ENCODE results near the gene TMEM238L.
A peak's percentile ranks its signal among the peaks of the same experiment; 100 is the strongest.
"Not testable (repeated sequence)": the region's sequence is repeated elsewhere in the genome, so short reads cannot be mapped to it uniquely, and the experiment has no call there.

The TMEM238L gene, protein sequence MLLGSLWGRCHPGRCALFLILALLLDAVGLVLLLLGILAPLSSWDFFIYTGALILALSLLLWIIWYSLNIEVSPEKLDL

DNA sequence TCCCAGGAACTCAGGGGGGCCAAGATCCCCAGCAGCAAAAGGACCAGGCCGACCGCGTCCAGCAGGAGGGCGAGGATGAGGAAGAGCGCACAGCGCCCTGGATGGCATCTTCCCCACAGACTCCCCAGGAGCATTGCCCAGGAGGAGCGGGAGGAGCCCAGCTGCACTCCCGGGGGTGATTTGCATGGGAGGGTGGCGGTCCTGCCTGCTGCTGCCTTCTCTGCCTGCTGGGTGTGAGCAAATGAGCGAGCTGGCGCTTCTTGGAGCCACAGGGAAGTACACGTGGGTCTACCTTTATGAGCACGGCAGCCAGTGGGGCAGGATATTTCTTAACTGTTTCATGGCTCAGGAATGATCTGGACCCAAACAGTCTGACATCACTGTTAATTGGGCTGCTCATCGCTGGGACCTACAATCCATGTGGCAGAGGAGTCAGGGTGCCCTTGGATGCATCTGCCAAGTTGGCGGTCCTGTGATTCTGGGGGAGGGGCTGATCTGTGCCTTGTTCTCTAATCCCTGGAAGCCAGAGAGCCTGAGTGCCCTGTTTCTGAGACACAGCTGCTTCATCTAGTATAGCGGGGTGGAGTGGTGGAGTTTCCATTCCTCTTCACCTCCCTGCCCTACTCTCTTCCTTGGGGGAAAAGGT, at the start of gene TMEM238L:
TMEM238L (minus strand) TSS at position 270 of the 646 bp plus-strand sequence; CDS start at position 134, 136 bp downstream.
- no peak for DNase-seq (ENCODE audit: low read depth)

DNA sequence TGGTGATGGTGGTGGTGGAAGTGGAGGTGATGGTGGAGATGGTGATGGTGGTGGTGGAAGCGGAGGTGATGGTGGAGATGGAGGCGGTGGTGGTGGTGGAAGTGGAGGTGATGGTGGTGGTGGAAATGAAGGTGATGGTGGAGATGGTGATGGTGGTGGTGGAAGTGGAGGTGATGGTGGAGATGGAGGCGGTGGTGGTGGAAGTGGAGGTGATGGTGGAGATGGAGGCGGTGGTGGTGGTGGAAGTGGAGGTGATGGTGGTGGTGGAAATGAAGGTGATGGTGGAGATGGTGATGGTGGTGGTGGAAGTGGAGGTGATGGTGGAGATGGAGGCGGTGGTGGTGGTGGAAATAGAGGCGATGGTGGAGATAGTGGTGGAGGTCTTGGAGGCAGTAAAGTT, 42.7 kb upstream of the TMEM238L start:
- not testable (repeated sequence) for DNase-seq (ENCODE audit: low read depth)

DNA sequence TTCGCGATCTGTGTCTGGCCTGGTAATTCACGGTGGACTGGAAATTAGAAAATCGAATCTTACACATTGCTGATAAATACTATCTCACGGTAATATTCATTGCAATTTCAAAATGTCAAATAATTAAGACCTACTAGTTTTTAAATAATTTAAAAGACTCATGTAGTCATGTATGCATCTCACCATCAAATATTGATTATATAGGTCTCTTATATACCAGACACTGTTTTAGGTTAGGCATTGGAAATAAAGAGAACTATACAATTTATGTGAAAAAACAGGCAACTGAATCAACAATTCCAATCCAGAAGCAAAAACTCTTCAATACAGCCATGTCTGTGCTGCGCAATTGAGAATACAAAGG, 41.5 kb upstream of the TMEM238L start:
- no peak for DNase-seq (ENCODE audit: low read depth)

DNA sequence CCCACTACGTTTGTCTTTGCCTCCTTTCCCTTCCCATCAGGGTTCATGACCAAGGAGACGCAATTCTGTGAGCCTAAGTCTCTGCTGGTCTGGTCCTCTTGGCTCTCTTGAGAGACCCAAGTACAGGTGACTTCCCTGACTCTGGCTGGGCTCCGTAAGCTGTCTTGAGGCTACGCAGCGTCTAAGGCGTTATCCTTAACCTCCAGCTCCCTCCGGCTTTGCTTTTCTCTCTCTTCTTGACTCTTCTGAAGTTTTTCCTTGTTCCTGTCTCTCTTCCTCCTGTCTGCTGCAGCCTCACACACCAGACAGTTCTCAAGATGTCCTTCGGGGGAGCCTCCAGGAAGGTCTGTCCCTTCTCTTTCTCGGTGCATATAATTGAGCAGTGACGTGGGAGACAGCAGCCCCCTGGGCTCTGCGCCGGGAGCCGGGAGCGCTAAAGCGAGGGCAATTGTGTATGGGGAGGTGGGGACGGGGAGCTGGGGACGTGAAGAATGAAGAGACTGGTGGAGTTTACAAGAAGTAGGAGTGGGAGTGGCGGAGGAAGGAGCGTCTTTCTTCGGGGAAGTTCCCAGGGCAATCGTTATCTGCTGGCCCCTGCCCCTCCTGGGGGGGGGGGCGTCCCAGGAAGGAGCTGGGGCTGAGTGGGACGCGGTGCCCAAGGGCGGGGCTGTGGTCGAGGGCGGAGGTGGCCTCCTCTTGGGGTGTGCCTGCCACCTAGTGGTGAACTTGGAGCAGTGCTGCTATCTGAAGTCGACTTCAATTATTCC, 40.9 kb upstream of the TMEM238L start:
- peak; percentile 60 for DNase-seq (ENCODE audit: low read depth)

DNA sequence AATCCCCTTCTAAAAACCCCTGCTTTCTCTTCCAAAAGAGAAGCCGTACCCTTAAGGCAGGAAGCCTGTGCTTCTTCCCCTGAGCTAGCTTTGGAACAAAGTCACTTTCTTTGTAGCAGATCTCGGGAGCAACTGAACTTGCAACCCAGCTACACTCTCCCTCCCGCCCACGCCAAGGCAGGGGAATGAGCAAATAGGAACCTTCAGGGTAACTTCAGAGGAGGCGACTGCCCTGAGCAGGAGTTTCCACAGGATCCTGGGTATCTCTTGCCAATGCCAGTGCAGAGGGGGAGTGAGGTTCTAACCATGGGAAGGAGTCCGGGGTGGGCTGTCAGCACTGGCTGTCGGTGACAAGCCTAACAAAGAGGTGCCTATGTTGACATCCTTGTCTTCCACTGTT, 39.9 kb upstream of the TMEM238L start:
- no peak for DNase-seq (ENCODE audit: low read depth)

DNA sequence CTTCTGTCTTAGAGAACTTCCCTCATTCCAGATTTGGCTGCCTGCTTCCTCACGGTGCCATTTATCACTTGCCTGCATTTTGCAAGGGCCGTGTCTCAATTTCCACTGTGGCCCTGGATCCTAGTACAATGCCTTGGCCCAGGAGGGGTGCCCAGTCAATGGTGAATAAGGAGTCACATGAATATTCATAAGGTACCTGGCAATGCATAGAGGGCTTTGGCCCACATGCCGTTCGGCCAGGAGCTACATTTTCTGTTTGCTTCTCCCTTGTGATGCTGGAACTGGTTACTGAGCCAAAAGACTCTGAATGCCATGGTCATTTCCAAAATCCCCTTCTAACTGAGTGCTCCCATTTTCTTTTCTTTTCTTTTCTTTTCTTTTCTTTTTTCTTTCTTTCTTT, 38.8 kb upstream of the TMEM238L start:
- no peak for DNase-seq (ENCODE audit: low read depth)

DNA sequence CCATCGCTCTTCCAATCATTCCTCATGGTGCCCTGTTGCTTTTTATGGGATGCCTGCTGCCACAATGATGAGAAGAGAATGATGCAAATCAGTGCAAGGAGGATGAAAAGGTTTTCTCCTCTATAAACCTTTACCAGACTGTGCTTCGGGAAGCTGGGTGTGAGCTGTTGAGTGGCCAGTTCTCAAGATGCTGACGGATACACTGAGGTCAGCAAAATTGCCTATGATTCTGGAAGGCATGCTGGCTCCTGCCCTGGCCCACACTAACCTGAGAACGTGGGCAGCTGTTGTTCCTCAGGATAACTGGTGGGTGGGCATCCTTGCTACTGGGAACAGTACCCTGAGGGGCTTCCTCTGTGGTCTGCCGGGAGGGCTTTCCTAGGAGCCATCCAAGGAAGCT, 34.8 kb upstream of the TMEM238L start:
- no peak for DNase-seq (ENCODE audit: low read depth)

DNA sequence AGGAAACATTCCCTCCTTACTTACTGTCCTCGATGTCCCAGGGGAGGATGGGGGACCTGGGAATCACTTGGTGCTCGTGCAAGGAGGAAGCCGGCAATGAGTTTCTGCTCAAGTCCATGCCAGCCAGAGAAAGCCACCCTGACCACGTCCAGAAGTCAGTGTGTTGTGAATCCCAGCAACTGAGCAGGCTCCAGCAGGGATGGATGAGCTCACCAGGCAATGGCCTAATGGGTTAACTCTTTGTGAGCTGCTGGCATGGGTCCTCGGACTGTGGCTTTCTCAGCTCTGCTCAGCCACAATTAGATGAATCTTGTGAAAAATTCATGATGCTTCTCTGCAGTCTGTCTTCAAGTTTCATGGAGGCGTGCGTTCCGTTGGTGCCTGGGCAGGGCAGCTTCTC, 34.0 kb upstream of the TMEM238L start, which contains the start of gene PIRT:
PIRT (minus strand) TSS at position 167 of the 400 bp plus-strand sequence. CDS start 12,442 bp downstream, outside the sequence.
- no peak for DNase-seq (ENCODE audit: low read depth)

DNA sequence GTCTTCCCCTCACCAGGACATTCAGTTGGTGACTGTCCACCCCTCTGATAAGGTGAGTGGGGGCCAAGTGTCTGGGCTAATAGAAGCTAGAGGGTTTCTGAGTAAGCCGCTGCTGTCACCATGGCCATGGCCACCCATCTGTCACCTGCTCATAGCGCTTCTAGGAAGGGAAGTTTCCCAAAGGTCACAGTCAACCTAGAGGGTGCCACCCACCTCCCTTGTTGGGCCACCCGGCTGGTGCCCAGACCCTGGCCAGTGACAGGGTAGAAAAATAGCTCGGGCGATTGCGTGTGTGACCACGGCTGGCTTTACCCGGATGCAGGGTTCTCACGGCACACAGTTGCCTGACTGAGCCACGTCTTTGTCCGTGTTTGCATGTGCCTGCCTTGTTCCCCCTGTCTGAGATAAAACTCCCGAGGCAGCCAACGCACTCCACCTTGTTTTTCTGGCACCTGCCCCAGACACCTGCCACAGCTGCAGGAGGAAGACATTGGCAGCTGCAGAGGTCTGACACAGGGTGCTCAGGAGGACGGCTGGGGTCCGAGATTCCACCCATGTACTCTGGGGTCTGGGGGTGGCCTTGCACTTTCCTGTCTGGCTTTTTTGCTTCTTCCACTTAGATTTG, 33.2 kb upstream of the TMEM238L start:
- DNase-seq (ENCODE audit: low read depth) = no peak

DNA sequence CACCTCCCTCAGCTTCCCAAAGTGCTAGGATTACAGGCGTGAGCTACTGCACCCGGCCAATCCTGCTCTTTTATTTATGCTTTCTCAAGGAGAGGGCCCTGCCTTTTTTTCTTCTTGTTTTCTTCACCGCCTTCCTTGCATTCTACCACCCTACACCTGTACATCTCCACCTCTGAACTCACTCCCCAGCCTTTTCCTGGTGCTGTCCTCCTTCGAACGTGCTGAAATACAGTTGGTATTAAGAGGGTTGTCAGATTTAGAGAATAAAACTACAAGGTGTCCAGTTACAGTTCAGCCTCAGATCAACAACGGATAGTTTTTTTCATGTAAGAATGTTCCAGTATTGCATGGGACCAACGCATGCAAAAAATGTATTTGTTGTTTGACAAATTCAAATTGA, 32.2 kb upstream of the TMEM238L start:
- DNase-seq (ENCODE audit: low read depth) = no peak

DNA sequence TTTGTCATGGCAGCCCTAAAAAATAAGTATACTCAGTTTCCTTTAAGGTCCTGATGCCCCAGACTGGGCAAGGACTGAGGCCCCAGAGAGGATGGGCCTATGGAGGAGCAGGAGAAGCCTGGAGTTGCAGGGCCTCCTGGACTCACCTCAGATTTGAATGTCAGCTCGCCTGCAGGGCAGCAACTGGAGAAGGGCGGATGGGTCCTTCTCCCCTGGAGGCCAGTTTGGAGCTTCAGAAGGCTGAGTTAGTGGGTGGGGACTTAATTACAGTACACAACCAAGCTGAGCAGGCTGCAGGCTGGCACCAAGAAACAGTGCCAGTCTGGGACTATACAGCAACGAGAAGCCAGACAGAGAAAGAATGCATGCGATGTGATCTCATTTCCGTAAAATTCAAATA, 27.8 kb upstream of the TMEM238L start:
- DNase-seq (ENCODE audit: low read depth) = no peak

DNA sequence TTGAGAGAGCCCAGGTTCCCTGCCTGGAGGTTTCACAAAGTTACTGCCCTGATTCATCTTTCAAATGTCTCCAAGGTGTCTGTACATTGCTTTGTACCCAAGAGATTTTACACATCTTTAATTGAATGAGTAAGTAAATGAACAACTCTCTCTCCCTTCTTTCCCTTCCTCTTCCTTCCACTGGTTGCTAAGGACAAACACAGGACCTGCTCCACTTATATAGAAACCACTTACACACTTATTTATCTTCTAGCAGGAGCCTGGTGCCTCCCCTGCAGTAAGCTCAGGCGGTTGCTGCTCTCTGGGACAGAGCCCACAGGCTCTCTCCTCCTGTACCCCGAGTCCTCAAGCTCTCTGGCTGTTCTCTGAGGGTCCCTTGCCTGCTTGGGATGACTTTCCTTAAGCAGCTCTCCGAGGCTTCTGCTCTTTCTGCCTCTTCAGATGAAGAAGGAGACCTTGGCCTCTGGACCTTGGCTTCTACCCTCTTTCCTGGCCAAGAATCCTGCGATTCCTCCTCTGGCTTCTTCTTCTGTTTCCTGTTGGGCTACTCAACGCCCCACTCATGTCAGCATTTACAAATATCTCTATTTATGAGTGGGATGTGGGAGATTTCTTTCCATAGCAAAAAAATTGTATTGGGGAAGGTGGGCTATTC, 24.1 kb upstream of the TMEM238L start:
- no peak for DNase-seq (ENCODE audit: low read depth)

DNA sequence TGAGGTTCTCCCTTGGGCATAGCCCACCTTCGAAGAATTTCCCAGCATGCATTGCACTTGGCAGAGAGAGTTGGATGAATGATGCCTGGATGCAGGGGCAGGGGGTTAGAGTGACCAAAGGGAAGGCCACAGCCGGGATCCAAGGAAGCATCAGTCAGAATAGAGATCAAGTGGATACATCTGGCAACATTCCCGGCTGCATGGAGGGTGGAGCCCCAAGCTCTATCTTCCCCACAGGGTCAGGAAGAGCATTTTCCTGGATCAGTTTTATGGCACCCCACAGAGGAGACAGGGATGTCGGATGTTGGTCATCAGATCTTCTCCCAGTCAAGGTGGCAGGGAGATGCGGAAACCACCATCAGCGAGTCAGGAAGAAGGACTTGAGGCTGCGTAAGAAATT, 21.0 kb upstream of the TMEM238L start:
- no peak for DNase-seq (ENCODE audit: low read depth)

DNA sequence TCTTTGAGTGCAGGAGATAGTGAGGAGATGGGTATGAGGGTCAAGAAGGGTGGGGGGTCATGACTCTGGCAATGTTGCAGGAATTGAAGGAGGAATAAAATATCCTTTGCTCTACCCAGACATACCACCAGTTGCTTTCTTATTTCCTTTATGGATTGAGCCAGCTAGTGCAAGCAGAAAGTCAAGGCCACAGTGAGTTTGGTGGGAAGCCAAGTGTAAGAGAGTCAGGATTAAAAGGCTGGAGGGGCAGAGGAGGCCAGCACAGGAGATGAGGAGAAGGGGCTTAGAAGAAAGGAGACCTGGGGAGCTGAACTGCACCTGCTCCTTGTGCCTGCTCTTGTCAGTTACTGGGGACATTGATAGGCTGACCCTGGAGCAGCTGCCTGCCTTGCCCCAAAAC, 17.9 kb upstream of the TMEM238L start:
- DNase-seq (ENCODE audit: low read depth) = no peak

DNA sequence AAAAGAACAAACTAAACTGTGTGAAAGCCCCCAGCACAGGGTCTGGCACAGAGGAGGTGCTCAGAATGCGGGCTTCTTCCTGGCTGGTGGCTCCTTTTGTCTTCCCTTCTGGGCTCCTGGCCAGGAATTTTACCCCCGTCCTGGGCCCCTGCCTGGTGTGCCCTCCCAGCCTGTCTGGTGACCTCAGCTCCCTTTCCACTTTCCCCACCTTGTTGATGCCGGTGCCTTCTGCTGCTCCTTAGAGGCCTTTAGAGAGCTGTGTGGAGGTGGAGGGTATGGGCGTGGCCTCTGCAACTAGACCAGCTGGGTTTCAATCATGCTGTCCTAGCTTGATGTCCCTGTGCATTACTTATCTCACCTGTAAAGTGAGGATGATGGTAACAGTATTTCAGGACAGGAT, 17.2 kb upstream of the TMEM238L start:
- no peak for DNase-seq (ENCODE audit: low read depth)

DNA sequence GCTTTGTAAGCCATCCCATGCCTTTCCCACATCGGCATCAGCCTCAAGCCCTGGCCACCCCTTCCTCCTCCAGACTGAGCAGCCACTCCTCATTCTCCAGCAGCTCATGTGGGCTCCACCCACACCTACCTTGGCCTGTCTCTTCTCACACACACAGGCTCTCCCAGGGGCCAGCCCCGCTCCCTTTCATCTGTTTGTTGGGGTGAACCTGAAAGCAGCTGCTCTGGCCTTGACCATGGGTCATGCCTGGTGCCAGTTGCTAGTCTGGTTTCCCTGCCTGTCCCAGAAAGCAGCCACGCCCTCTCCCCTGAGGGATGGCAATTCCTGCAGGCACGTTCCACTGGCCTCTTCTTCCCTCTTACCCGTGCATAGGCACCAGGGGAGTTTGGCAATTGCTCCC, 11.4 kb upstream of the TMEM238L start:
- no peak for DNase-seq (ENCODE audit: low read depth)

DNA sequence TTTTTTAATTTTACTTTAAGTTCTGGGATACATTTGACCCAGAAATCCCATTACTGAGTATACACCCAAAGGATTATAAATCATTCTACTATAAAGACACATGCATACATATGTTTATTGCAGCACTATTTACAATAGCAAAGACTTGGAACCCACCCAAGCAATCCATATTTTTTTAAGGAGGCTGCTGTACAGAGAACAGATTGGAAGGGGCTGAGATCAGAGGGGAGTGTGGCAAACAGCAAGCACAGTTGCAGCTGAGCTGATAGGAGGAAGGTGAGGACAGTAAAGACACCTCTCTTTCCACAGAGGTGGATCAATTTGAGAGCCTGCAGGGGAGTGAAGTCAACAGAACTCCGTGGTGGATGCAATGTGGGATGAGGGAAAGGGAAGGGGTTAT, 10.2 kb upstream of the TMEM238L start:
- no peak for DNase-seq (ENCODE audit: low read depth)

DNA sequence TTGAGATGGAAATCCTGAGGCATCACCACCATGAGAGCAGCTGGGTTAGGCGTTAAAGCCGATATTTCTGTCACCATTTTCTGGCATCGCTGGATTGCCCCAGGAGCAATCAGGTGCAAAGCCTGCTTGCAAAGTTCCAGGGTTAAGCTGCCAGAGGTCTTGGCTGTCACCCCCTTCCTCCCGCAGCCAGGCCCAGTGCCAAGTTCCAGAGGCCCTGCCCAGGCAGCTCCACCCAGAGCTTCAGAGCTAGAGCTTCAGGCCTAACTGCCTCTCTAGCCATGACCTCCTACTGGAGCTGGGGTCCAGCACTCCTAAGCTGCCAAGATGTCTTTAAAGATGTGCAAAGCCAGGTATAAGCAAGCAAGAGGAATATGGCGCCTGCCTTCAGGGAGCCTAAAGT, 8.8 kb upstream of the TMEM238L start:
- no peak for DNase-seq (ENCODE audit: low read depth)

DNA sequence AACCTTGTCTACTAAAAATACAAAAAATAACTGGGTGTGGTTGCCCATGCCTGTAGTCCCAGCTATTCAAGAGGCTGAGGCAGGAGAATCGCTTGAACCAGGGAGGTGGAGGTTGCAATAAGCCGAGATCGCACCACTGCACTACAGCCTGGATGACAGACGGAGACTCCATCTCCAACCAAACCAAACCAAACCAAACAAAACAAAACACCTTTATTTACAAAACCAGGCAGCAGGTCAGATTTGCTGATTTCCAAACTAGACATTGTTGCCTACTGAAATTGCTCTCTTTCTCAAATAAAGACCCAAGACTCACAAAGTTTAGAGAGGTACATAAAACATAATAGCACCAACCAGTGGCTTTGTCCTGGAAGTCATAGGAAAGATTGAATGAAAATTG, 5.7 kb upstream of the TMEM238L start:
- no peak for DNase-seq (ENCODE audit: low read depth)

DNA sequence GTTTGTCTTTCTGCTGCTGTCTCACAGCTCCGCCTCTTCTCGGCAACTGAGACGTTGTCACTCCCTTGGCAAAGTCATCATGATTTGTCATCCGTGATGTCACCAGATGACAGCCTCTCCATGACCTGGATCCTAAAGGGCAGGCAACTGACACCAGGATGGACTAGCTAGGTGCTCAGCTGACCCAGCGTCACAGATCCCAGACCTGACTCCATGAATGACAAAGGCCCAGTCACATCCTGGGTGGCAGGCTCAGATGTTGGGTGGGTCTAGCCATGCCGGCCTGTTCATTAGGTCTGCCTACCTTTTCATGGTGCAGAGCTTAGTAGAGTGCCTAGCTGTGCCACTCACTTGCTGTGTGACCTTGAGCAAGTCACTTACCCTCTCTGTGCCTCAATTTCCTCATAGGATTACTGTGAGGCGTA, 3.8 kb upstream of the TMEM238L start:
- DNase-seq (ENCODE audit: low read depth) = no peak

DNA sequence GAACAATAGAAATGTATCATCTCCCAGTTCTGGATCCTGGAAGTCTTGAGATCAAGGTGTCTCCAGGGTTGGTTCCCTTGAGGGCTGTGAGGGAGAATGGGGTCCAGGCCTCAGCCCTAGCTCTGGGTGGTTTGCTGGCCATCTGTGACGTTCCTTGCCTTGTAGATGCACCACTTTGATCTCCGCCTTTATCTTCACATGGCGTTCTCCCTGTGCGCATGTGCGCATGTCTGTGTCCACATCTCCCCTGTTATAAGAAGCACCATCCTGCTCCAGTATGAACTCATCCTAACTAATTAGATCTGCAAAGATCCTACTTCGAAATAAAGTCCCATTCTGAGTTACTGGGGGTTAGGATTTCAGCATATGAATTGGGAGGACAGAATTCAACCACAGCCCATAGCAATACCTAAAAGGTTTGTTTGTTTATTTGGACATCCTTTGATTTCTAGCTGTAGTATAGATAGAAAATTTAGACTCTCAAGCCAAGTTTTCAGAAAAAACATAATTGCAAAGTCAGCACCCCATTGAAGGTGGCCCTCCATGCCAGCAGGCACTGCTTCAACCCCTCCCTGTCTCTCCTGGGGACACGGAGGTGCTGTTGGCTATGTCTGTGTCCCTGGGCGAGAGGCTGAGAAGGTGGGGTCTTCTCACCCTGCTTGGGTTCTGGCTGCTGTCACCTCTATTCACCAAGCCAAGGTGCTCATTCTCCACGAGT, 2.8 kb upstream of the TMEM238L start:
- DNase-seq (ENCODE audit: low read depth) = no peak

DNA sequence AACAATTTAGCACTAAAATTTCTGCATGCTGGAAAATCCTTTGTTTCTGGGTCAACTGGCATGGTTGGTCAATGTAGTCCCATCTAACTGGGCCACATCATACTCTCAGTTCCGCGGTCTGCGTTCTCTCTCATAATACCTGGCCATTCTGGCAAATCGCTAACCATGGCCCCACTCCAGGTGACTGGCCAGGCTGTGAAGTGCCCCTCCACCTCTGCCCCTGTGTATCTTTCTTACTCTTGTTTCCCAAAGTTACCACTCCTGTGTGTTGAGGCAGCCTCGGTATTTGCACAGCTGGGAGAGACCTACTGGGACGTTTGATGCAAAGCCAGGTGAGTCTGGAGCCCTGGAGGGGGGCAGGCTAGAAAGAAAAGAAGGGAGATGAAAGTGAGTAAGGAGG, 2.0 kb upstream of the TMEM238L start:
- DNase-seq (ENCODE audit: low read depth) = no peak

Measured in activated T-cell treated with anti-CD3 and anti-CD28 coated beads for 24 hours (primary cell).